ENCODE measurements around the gene PIF1. TPM values are rescaled to one million over a fixed set of nuclear protein-coding genes. Genes with fewer than 3 reads are reported as not detected.

PIF1 gene
- total RNA-seq, 1 experiment from 2014 or later = 67.6 TPM

DNA sequence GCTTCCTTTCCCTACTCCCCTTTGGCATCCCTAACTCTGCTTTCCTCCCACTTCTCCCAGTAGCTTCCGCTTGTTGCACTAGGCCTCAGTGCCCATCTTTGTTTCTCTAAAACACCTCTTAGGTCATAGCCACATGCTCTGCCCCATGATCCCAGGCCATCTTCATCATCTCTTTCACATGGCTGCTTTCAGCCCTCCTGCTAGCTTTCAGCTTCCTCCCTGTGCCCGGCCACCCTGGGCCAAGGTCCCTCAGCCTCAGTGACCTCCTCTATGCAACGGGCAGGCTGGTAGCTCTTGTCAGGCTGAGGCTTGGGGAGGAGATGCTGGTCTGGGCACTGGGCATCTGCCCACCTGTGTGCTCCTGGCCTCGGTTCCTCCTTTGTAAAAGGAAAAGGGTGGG is 18.5 kb upstream of the PIF1 start:
- no peaks in the 10 kb centered on the region for H3K4me1 ChIP-seq (replicated peaks; ENCODE audit: insufficient read depth)
- CTCF ChIA-PET = interaction anchor here (0.7 kb wide), 1 partner anchor 140 kb away, joined by 9 read pairs; no protein-coding TSS in a partner anchor

DNA sequence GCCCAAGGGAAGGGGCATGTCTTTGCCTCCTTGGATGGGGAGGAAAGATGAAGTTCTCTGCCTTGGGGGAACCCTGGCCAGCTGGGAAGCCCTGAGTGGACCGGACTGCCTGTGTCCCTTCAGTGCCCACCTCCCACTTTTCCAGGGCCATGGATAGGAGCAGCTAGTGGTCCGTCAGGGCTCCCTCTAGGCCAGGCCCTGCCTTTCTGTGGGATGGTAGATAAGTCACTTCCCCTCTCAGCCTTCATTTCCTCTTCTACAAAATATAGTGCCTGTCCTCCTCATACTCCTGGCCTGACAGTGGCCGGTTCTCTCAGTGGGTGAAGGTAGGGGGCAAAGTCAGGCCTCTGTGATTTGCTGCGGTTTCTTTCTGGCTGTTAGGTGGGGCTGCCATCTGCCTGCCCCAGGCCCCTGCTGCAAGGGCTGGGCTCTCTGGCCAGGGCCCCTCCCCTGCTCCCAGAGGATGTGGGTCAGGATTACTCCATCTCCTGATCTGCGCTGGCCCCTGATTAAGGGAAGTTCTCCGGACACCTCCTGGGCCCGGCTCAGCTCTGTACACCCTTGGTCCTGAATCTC is 17.6 kb upstream of the PIF1 start:
- no peak for TF ChIP-seq EZH2 (IDR thresholded peaks at IDR 0.05; ENCODE audit: low read depth)
- TF ChIP-seq, protein P1, sequence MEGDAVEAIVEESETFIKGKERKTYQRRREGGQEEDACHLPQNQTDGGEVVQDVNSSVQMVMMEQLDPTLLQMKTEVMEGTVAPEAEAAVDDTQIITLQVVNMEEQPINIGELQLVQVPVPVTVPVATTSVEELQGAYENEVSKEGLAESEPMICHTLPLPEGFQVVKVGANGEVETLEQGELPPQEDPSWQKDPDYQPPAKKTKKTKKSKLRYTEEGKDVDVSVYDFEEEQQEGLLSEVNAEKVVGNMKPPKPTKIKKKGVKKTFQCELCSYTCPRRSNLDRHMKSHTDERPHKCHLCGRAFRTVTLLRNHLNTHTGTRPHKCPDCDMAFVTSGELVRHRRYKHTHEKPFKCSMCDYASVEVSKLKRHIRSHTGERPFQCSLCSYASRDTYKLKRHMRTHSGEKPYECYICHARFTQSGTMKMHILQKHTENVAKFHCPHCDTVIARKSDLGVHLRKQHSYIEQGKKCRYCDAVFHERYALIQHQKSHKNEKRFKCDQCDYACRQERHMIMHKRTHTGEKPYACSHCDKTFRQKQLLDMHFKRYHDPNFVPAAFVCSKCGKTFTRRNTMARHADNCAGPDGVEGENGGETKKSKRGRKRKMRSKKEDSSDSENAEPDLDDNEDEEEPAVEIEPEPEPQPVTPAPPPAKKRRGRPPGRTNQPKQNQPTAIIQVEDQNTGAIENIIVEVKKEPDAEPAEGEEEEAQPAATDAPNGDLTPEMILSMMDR (conservative IDR thresholded peaks at IDR 0.05) = no peak
- ChIA-PET POLR2A (ENCODE audit: unreplicated experiment) (interaction anchor here (0.7 kb wide), 1 partner anchor 77 kb away, joined by 3 read pairs; no protein-coding TSS in a partner anchor), CTCF (interaction anchor here (0.7 kb wide), 1 partner anchor 141 kb away, joined by 9 read pairs; no protein-coding TSS in a partner anchor)
- Histone ChIP-seq H2AFZ (no peak overlapping the region), H3K79me2 (ENCODE audit: low read depth) (no peaks in the 10 kb centered on the region), H3K4me1 (replicated peaks; ENCODE audit: insufficient read depth) (no peaks in the 10 kb centered on the region), H3F3A (ENCODE audit: insufficient read depth, low read depth) (no peaks in the 10 kb centered on the region), H3K27me3 (ENCODE audit: insufficient read depth, low read depth) (no peaks in the 10 kb centered on the region), H3K9me3 (ENCODE audit: insufficient read depth, low read depth) (no peaks in the 10 kb centered on the region), H3K36me3 (ENCODE audit: low read depth) (no peaks in the 10 kb centered on the region), H3K4me3 (no peak overlapping the region), H4K20me1 (ENCODE audit: insufficient read depth) (no peaks in the 10 kb centered on the region), H3K4me2 (peak overlapping the region; percentile 75; the same call in 1 of the 2 replicates), H3K27ac (no peak overlapping the region), H3K9me2 (ENCODE audit: insufficient read depth) (no peaks in the 10 kb centered on the region)
- intact Hi-C loops (cut with micrococcal nuclease; ENCODE audit: unreplicated experiment) = no loop called here
- DNase-seq = no peak
- BruUV-seq (replicated peaks) = no TSS peak

More for the DNA sequence above, 18.5 kb upstream of the PIF1 start:
- Histone ChIP-seq H2AFZ (no peak overlapping the region), H4K20me1 (ENCODE audit: insufficient read depth) (no peaks in the 10 kb centered on the region), H3F3A (ENCODE audit: insufficient read depth, low read depth) (no peaks in the 10 kb centered on the region), H3K27me3 (ENCODE audit: insufficient read depth, low read depth) (no peaks in the 10 kb centered on the region), H3K4me3 (no peak overlapping the region), H3K9me2 (ENCODE audit: insufficient read depth) (no peaks in the 10 kb centered on the region), H3K79me2 (ENCODE audit: low read depth) (no peaks in the 10 kb centered on the region), H3K4me2 (no peak overlapping the region), H3K27ac (no peak overlapping the region), H3K9me3 (ENCODE audit: insufficient read depth, low read depth) (no peaks in the 10 kb centered on the region), H3K36me3 (ENCODE audit: low read depth) (no peaks in the 10 kb centered on the region)
- intact Hi-C loops (cut with micrococcal nuclease; ENCODE audit: unreplicated experiment) = no loop called here
- no peak for DNase-seq
- POLR2A ChIA-PET (ENCODE audit: unreplicated experiment) = no interaction called here
- TF ChIP-seq EZH2 (IDR thresholded peaks at IDR 0.05; ENCODE audit: low read depth) = no peak
- TF ChIP-seq, protein P1 (conservative IDR thresholded peaks at IDR 0.05) = no peak
- no TSS peak for BruUV-seq (replicated peaks)

DNA sequence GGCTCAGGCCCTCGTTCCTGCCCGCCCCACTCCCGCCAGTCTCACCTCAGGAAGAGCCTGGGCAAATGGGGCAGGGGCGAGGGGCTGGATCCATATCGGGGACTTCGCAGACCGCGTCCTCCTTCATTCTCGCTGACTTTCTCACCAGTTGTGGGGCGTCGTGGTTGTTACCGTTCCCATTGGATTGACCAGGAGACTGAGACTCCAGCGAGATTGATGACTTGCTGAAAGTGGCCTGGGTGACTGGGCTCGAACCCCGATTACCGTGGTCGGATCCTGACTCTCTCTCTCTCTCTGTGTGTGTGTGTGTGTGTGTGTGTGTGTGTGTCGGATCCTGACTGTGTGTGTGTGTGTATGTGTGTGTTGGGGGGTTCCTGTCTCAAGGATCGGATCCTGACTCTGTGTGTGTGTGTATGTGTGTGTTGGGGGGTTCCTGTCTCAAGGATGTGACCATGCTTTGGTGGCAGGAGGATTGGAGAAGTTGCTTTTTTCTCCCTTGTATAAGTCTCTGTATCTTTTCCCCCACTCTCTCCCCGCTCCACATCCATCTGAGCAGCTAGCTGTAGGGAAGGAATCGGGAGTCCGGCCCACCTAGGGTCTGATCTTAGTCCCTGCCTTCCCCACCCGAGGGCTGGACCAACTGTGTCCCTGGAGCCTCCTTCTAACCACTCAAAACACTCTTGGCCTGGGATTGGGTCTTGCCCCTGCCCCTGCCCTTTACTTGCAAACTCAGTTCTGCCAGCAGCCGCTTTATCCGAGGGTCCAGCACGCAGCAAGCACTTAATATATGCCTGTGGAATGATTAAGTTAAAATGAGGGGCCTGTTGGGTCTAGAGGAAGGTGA is 16.9 kb upstream of the PIF1 start:
- BruUV-seq (replicated peaks) = TSS peak; percentile 61
- POLR2A ChIA-PET (ENCODE audit: unreplicated experiment) = interaction anchor here (0.7 kb wide), 1 partner anchor 78 kb away, joined by 3 read pairs; no protein-coding TSS in a partner anchor
- Histone ChIP-seq H3K9me3 (ENCODE audit: insufficient read depth, low read depth) (no peaks in the 10 kb centered on the region), H3K4me2 (peak overlapping the region; percentile 75), H3K27ac (no peak overlapping the region), H4K20me1 (ENCODE audit: insufficient read depth) (no peaks in the 10 kb centered on the region), H3K9me2 (ENCODE audit: insufficient read depth) (no peaks in the 10 kb centered on the region), H3K27me3 (ENCODE audit: insufficient read depth, low read depth) (no peaks in the 10 kb centered on the region), H3K4me3 (peak overlapping the region; percentile 59), H2AFZ (peak overlapping the region; percentile 81), H3K36me3 (ENCODE audit: low read depth) (no peaks in the 10 kb centered on the region), H3K4me1 (replicated peaks; ENCODE audit: insufficient read depth) (no peaks in the 10 kb centered on the region), H3F3A (ENCODE audit: insufficient read depth, low read depth) (no peaks in the 10 kb centered on the region), H3K79me2 (ENCODE audit: low read depth) (no peaks in the 10 kb centered on the region)
- no peak for TF ChIP-seq EZH2 (IDR thresholded peaks at IDR 0.05; ENCODE audit: low read depth)
- TF ChIP-seq, protein P1 (conservative IDR thresholded peaks at IDR 0.05) = no peak
- CTCF ChIA-PET = no interaction called here
- intact Hi-C loops (cut with micrococcal nuclease; ENCODE audit: unreplicated experiment) = no loop called here
- no peak for DNase-seq
